ENCODE data around the gene DUSP11.
A peak's percentile ranks its signal among the peaks of the same experiment; 100 is the strongest.
"Not testable (repeated sequence)": the region's sequence is repeated elsewhere in the genome, so short reads cannot be mapped to it uniquely, and the experiment has no call there.

The DUSP11 gene

DNA sequence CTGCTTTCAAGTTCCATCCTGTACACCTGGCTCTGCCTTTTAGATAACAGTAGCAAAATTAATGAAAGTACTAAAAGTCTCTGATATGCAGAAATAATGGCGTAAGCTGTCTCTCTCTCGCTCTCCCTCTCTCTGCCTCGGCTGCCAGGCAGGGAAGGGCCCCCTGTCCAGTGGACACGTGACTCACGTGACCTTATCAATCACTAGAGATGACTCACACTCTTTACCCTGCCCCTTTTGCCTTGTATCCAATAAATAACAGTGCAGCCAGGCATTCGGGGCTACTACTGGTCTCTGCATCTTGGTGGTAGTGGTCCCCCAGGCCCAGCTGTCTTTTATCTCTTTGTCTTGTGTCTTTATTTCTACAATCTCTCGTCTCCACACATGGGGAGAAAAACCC is 25.6 kb downstream of the DUSP11 start:
- not testable (repeated sequence) for H3K9ac ChIP-seq (ENCODE audit: low read length in 5 of 5); H3K4me1 ChIP-seq (ENCODE audit: control insufficient read depth in 5 of 5, insufficient read depth in 5 of 5, low read length in 5 of 5); H3K4me3 ChIP-seq (ENCODE audit: low read depth in 1 of 5, low read length in 5 of 5); H3K9me3 ChIP-seq (ENCODE audit: control insufficient read depth in 5 of 5, low read length in 5 of 5); H3K27ac ChIP-seq (ENCODE audit: low read depth, low read length); H3K27me3 ChIP-seq (ENCODE audit: control insufficient read depth in 5 of 5, insufficient read depth in 4 of 5, low read length in 5 of 5)
- peaks cover 0 to 51% (median 41%) of the 10 kb centered on the region in 5 donors for H3K36me3 ChIP-seq (ENCODE audit: control insufficient read depth in 5 of 5, insufficient read depth in 5 of 5, low read length in 5 of 5)

DNA sequence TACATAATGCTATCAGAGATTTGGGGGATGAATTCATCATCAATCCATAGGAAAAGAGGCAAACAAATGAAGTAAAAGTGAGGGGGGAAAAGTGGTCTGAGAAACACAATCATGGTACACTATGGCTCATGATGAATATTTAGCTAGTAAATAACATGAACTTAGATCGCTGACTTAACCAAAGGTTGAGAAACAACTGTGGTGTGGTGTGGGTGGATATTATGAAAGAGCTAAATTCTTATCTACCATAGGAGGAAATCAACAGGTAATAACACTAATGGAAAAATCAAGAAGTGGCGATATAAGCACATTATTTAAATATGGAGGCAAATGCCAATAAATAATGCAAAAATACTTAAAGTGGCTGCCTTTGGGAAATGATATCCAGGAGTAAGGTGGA is 30.6 kb downstream of the DUSP11 start:
- Histone ChIP-seq H3K36me3 (ENCODE audit: control insufficient read depth in 5 of 5, insufficient read depth in 5 of 5, low read length in 5 of 5) (peaks cover 12 to 51% (median 37%) of the 10 kb centered on the region in 5 donors), H3K9ac (ENCODE audit: low read length in 5 of 5) (no peak overlapping the region), H3K4me1 (ENCODE audit: control insufficient read depth in 5 of 5, insufficient read depth in 5 of 5, low read length in 5 of 5) (peaks cover 0 to 5% (median 0%) of the 10 kb centered on the region in 5 donors), H3K27me3 (ENCODE audit: control insufficient read depth in 5 of 5, insufficient read depth in 4 of 5, low read length in 5 of 5) (no peaks in the 10 kb centered on the region), H3K9me3 (ENCODE audit: control insufficient read depth in 5 of 5, low read length in 5 of 5) (peaks cover 0 to 2% (median 0%) of the 10 kb centered on the region in 5 donors), H3K4me3 (ENCODE audit: low read depth in 1 of 5, low read length in 5 of 5) (no peak overlapping the region), H3K27ac (ENCODE audit: low read depth, low read length) (no peak overlapping the region)

DNA sequence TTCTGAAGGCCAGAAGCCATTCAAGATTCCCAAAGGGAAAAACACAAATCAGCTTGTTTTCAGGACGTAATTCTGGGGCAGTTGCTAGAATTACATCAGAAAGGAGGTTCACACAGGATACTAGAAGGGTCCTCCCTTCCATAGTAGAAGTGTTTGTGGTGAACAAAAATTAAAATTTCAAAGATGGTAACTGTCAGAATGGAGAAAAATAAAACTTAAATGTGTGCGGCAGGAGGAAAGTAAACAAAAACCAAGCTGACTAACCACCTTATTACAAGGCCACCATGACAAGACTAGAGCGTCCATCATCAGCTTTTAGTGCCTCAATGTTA is 33.1 kb downstream of the DUSP11 start:
- no peak overlapping the region for H3K4me3 ChIP-seq (ENCODE audit: low read depth in 1 of 5, low read length in 5 of 5)
- no peak overlapping the region for H3K9ac ChIP-seq (ENCODE audit: low read length in 5 of 5)
- H3K4me1 ChIP-seq (ENCODE audit: control insufficient read depth in 5 of 5, insufficient read depth in 5 of 5, low read length in 5 of 5) = peaks cover 0 to 5% (median 0%) of the 10 kb centered on the region in 5 donors
- no peaks in the 10 kb centered on the region for H3K27me3 ChIP-seq (ENCODE audit: control insufficient read depth in 5 of 5, insufficient read depth in 4 of 5, low read length in 5 of 5)
- no peaks in the 10 kb centered on the region for H3K9me3 ChIP-seq (ENCODE audit: control insufficient read depth in 5 of 5, low read length in 5 of 5)
- H3K27ac ChIP-seq (ENCODE audit: low read depth, low read length) = no peak overlapping the region
- H3K36me3 ChIP-seq (ENCODE audit: control insufficient read depth in 5 of 5, insufficient read depth in 5 of 5, low read length in 5 of 5) = peaks cover 12 to 47% (median 27%) of the 10 kb centered on the region in 5 donors

DNA sequence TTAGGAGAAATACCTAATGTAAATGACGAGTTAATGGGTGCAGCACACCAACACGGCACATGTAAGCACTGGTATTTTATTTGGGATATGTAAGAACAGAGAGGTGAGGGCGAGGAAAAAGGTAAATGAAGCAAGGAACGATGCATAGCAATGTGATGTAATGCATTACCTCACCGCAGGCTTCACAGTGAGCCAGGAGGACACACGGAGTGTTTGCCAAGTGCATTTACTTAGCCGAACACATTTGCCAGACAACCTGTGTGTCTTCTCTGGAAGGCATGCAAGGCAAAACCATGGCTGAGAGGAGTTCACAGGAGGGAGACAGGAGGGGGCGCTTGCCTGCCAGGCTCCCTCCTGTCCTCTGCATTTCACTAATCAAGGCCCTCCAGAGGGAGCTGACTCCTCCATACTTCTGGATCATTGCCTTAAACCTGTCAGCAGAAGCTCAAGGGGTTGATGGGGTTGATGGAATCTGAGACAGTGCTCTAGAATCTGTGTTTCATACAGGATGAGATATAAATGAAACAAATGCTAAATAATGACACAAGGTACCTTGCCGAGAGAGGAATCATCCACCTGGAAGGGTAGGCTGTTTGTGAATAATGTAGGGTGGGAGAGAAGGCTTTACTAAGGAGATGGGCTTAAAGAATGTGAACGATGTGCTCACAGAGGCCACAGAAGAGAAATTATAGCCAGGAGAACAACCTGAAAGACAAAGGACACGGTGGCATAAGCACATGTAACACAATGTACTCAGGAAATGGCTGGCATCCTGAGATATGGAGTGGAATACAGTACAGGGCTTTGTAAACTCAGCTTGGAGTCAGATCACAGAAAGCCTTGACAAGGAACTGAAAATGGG is 33.7 kb downstream of the DUSP11 start:
- Histone ChIP-seq H3K27ac (ENCODE audit: low read depth, low read length) (no peak overlapping the region), H3K9me3 (ENCODE audit: control insufficient read depth in 5 of 5, low read length in 5 of 5) (no peaks in the 10 kb centered on the region), H3K4me3 (ENCODE audit: low read depth in 1 of 5, low read length in 5 of 5) (no peak overlapping the region), H3K36me3 (ENCODE audit: control insufficient read depth in 5 of 5, insufficient read depth in 5 of 5, low read length in 5 of 5) (peaks cover 12 to 47% (median 28%) of the 10 kb centered on the region in 5 donors), H3K9ac (ENCODE audit: low read length in 5 of 5) (no peak overlapping the region), H3K4me1 (ENCODE audit: control insufficient read depth in 5 of 5, insufficient read depth in 5 of 5, low read length in 5 of 5) (peaks cover 0 to 5% (median 0%) of the 10 kb centered on the region in 5 donors), H3K27me3 (ENCODE audit: control insufficient read depth in 5 of 5, insufficient read depth in 4 of 5, low read length in 5 of 5) (no peaks in the 10 kb centered on the region)

DNA sequence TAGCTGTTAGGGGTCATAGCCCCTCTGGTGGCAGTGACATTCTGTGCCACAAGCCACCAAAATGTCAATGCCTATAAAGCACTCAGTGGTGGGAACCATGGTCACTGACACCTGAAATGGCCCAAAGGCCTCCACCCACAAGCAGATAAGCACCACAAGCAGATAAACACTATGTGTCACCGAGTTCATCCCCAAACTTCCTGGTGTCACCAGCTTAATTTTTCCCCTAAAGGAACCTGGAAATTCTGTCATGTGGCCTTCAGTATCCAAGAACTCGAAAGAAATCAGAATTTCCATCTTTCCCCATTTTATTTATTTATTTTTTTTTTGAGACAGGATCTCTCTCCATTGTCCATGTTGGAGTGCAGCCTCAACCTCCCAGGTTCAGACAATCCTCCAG is 39.1 kb downstream of the DUSP11 start:
- Histone ChIP-seq H3K9ac (ENCODE audit: low read length in 5 of 5) (no peak overlapping the region), H3K4me1 (ENCODE audit: control insufficient read depth in 5 of 5, insufficient read depth in 5 of 5, low read length in 5 of 5) (peaks cover 4 to 18% (median 16%) of the 10 kb centered on the region in 5 donors), H3K36me3 (ENCODE audit: control insufficient read depth in 5 of 5, insufficient read depth in 5 of 5, low read length in 5 of 5) (peaks cover 0 to 22% (median 9%) of the 10 kb centered on the region in 5 donors), H3K4me3 (ENCODE audit: low read depth in 1 of 5, low read length in 5 of 5) (no peak overlapping the region), H3K9me3 (ENCODE audit: control insufficient read depth in 5 of 5, low read length in 5 of 5) (no peaks in the 10 kb centered on the region), H3K27ac (ENCODE audit: low read depth, low read length) (no peak overlapping the region), H3K27me3 (ENCODE audit: control insufficient read depth in 5 of 5, insufficient read depth in 4 of 5, low read length in 5 of 5) (no peaks in the 10 kb centered on the region)

DNA sequence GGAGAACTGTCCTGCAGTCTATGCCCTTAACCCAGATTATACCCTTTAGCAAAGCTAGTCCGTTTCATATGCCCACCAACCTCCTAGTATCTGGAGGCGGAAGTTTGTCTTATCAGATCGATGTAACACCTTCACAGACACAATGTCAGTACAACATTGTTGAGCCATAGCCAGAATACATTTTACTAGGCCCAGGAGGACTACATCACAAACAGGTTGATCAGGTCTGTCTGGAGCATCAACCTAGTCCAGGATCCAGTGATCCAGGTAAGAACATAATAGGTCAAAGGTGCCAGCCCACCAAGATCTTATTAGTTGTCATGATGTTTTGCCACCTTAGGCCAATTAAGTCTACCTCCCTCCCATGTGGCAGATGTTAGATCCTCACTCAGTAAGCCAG is 40.8 kb downstream of the DUSP11 start:
- no peak overlapping the region for H3K27ac ChIP-seq (ENCODE audit: low read depth, low read length)
- no peaks in the 10 kb centered on the region for H3K9me3 ChIP-seq (ENCODE audit: control insufficient read depth in 5 of 5, low read length in 5 of 5)
- H3K9ac ChIP-seq (ENCODE audit: low read length in 5 of 5) = no peak overlapping the region
- no peak overlapping the region for H3K4me3 ChIP-seq (ENCODE audit: low read depth in 1 of 5, low read length in 5 of 5)
- H3K36me3 ChIP-seq (ENCODE audit: control insufficient read depth in 5 of 5, insufficient read depth in 5 of 5, low read length in 5 of 5) = peaks cover 0 to 17% (median 9%) of the 10 kb centered on the region in 5 donors
- peaks cover 4 to 18% (median 16%) of the 10 kb centered on the region in 5 donors for H3K4me1 ChIP-seq (ENCODE audit: control insufficient read depth in 5 of 5, insufficient read depth in 5 of 5, low read length in 5 of 5)
- H3K27me3 ChIP-seq (ENCODE audit: control insufficient read depth in 5 of 5, insufficient read depth in 4 of 5, low read length in 5 of 5) = no peaks in the 10 kb centered on the region

DNA sequence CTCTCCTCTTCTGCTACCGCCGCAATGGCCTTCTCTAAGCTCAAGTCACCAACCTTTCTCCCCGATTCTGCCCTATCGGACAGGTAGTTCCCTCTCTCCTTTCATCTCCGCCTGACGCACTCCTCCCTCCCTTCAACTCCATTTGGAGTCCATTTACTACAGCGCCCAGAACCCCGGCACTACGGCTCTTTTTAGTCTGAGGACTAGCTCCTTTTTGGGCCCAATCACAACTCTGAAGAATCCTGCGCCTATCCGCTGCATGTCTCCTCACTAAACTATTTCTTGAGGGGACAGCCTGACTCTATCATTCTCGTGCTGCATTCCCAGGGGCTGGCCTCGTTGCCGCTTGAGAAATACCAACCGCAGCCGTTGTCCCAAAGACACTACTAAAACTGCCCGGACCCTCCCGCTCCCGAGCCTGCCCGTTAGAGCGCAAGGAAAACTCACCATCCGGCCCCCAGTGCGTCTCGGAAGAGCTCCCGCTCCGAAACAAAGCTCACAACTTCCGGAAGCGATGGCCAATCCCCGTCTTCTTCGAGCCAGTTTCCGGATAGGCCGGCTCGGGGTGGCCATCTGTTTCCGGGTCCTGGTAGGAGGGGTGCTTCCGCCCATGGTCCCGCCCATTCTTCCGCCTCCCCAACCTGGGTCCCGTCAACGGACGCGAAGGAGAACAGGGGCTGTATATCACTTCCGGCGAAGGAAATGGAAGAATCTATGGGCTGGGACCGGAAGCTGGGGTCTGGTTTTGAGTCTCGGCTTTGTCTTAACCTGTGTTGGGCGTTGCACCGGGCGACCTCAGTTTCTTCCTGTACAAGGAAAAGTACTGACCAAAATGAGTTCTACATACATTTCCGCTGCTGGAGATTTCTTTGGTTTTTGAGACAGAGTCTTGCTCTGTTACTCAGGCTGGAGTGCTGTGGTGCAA is 42.8 kb downstream of the DUSP11 start, which contains the start of gene TPRKB:
Gene TPRKB (minus strand): TSS at position 491 of the 925 bp plus-strand sequence. CDS start 2,776 bp downstream, outside the sequence.
- Histone ChIP-seq H3K27ac (ENCODE audit: low read depth, low read length) (peak within 1 kb of the TSS; percentile 68), H3K9ac (ENCODE audit: low read length in 5 of 5) (peak within 1 kb of the TSS; percentile 65 to 93 (median 91)), H3K36me3 (ENCODE audit: control insufficient read depth in 5 of 5, insufficient read depth in 5 of 5, low read length in 5 of 5) (peaks cover 5 to 27% (median 14%) of the 10 kb centered on the region in 5 donors), H3K9me3 (ENCODE audit: control insufficient read depth in 5 of 5, low read length in 5 of 5) (no peaks in the 10 kb centered on the region), H3K4me3 (ENCODE audit: low read depth in 1 of 5, low read length in 5 of 5) (peak within 1 kb of the TSS; percentile 85 to 98 (median 92)), H3K4me1 (ENCODE audit: control insufficient read depth in 5 of 5, insufficient read depth in 5 of 5, low read length in 5 of 5) (peaks cover 4 to 18% (median 16%) of the 10 kb centered on the region in 5 donors), H3K27me3 (ENCODE audit: control insufficient read depth in 5 of 5, insufficient read depth in 4 of 5, low read length in 5 of 5) (no peaks in the 10 kb centered on the region)

DNA sequence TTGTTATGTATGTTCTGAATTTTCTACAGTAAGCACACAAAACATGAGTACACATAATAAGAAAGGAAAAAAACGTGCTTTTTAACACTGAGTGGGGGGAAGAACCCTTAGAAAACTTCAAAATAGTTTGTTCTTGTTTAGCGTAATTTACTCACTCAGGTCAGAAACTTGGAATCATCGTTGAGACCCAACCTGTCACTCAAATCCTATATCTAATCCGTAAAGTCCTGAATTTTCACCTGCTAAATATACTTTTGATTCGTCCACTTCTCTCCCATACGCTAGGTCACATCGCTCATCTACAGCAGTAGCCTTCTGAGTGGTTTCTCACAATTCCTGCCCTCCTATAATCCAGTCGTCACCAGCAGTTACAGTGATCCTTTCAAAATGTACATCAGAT is 43.5 kb downstream of the DUSP11 start:
- H3K9me3 ChIP-seq (ENCODE audit: control insufficient read depth in 5 of 5, low read length in 5 of 5) = no peaks in the 10 kb centered on the region
- no peaks in the 10 kb centered on the region for H3K27me3 ChIP-seq (ENCODE audit: control insufficient read depth in 5 of 5, insufficient read depth in 4 of 5, low read length in 5 of 5)
- H3K36me3 ChIP-seq (ENCODE audit: control insufficient read depth in 5 of 5, insufficient read depth in 5 of 5, low read length in 5 of 5) = peaks cover 12 to 27% (median 15%) of the 10 kb centered on the region in 5 donors
- peak overlapping the region; percentile 68 for H3K27ac ChIP-seq (ENCODE audit: low read depth, low read length)
- H3K4me3 ChIP-seq (ENCODE audit: low read depth in 1 of 5, low read length in 5 of 5) = peak overlapping the region; percentile 85 to 98 (median 92)
- peaks cover 4 to 18% (median 16%) of the 10 kb centered on the region in 5 donors for H3K4me1 ChIP-seq (ENCODE audit: control insufficient read depth in 5 of 5, insufficient read depth in 5 of 5, low read length in 5 of 5)
- H3K9ac ChIP-seq (ENCODE audit: low read length in 5 of 5) = peak overlapping the region; percentile 65 to 93 (median 91)

DNA sequence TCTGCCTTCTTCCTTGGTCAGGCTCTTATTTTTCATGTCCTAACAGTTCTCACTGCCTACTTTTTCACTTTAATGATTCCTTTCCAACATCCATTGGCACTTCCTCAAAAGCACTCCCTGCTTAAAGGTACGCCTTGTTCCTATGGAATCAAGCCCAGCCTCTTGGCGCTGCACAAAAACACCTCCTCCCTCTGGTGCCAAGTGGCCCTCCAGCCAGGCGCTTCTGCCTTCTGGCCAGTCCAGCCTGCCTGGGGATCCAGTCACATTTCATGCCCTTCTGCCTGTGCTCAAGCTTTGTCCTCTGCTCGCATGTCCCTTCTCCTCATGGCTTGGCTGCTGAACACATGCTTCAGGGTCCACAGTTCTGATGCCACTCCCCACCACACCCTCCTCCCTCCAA is 49.1 kb downstream of the DUSP11 start:
- Histone ChIP-seq H3K36me3 (ENCODE audit: control insufficient read depth in 5 of 5, insufficient read depth in 5 of 5, low read length in 5 of 5) (peaks cover 26 to 50% (median 39%) of the 10 kb centered on the region in 5 donors), H3K27me3 (ENCODE audit: control insufficient read depth in 5 of 5, insufficient read depth in 4 of 5, low read length in 5 of 5) (no peaks in the 10 kb centered on the region), H3K4me3 (ENCODE audit: low read depth in 1 of 5, low read length in 5 of 5) (no peak overlapping the region), H3K9ac (ENCODE audit: low read length in 5 of 5) (no peak overlapping the region), H3K27ac (ENCODE audit: low read depth, low read length) (no peak overlapping the region), H3K4me1 (ENCODE audit: control insufficient read depth in 5 of 5, insufficient read depth in 5 of 5, low read length in 5 of 5) (peaks cover 0 to under 1% (median 0%) of the 10 kb centered on the region in 5 donors), H3K9me3 (ENCODE audit: control insufficient read depth in 5 of 5, low read length in 5 of 5) (no peaks in the 10 kb centered on the region)

Data from subcutaneous abdominal adipose tissue (tissue), 5 donors.